HG02759 (cell line): Measurements from ENCODE around the gene RIC1.
"Not testable (repeated sequence)": the region's sequence is repeated elsewhere in the genome, so short reads cannot be mapped to it uniquely, and the experiment has no call there.

Experiments
- ATAC-seq: cut with Tn5 transposase; IDR thresholded peaks from one replicate; pipeline ENCODE4 v1.9.1; 2021; ENCODE audit warnings: mild to moderate bottlenecking, moderate library complexity; ENCODE audit not compliant: unreplicated experiment

The RIC1 gene

DNA sequence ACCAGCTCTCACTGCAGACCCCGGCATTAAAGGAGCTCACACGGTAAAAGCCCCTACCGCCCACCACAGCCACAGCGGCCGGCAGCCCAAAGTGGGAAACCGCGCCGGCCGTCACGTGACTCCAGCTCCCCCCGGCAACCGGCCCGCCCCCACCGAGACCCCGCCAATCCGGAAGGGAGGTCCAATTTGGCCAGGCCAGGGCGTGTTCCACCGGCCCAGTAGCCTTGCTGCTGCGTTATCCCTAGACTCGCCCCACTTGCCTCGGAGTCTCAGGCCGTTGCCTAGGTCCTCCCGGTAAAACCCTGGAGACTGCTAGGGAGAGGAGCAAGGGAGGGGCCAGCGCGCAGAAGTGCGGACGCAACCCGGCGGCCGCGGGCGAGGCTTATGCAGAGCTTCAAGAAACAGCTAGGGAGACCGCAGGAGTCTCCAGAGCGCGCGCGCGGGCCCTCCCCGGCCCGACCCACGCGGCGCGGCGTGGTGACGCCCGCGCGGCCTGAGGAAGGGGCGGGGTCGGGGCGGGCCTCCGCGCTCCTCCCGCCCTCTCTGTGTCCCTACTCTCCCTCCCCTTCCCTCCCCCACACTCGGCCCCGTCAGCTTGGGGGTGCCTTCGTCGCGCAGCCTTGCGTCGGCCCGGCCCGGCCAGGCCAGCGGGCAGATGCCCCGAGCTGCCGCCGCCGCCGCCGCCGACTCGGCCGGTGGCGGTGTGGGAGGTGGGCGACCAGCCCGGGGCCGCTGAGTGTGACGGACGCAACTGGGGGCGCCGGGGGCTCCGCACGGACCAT lies at the start of gene RIC1:
RIC1 (plus strand) TSS at position 578 of the 782 bp plus-strand sequence; CDS start at position 781, 203 bp downstream.
- peak; percentile 70 for ATAC-seq

DNA sequence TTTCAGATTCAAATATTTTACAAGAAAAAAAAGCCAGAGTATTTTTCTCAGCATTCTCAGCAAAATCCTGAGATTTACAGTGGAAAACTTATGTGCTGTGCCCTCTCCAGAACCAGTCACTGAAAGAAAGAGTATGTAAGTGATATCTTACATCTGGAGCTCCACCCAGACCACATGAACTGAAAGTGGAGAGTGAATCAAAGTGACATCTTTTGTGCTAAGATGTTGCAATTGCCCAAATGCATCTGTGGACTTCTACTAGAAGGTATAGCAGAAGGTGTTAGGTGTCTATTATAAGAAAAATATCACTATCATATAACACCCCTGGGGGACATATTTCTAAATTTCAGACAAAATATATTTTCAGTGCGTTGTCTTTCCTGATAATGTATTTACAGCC lies 49.0 kb upstream of the RIC1 start:
- ATAC-seq = no peak

DNA sequence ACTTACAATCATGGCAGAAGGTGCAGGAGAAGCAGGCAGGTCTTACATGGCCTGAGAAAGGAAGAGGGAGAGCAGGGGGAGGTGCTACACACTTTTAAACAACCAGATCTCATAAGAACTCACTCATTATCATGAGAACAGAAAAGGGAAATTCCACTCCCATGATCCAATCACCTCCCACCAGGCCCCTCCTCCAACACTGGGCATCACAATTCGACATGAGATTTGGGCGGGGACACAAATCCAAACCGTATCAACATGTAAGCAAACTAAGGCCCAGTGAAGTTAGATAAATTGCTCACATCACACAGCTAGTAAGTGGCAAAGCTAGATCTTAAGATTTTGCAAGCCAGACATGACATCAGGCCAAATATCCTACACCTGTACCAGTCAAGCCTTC lies 48.3 kb upstream of the RIC1 start:
- ATAC-seq = no peak

- not testable (repeated sequence) for ATAC-seq
Observed at GRCh38 chr9:5581706-5582105, 47.2 kb upstream of the RIC1 start.

- ATAC-seq = peak; percentile 57
Observed at GRCh38 chr9:5582835-5583195, 46.1 kb upstream of the RIC1 start.

DNA sequence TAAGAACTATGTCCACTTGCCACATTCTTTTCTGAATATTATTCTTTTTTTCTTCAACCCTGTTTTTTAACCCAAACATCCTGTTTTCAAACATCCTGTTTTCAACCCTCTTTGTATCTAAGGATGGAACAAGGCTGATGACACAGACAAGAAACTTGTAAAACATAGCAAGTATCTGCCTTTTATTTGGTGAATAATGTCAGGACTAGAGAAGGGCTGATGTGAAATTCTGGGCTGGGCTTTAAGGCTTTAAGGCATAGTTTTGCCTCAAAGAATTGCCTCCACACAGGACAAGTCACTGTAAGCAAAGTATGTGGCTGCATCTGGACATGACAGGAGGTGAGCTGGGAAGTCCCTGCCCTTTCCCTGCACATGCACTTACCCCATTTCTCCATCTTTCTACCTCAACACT lies 42.5 kb upstream of the RIC1 start:
- ATAC-seq = peak; percentile 37

DNA sequence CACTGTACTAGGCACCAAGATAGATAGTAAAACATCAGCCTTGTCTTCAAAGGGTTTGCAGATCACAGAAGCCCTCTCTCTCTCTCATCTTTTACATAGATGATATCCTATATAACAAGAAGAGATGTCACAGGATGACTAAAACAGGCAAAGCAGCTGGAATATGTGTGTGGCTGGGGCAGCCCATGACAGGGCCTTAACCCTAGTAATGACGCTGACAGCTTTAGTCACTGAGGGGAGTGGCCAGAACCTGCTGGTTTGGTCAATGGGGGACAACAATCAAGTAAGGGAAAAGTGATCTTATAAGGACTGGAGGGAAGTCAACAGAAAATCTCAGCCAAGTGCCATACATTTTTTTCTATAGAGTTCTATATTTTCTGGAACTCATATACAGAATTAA lies 41.9 kb upstream of the RIC1 start:
- ATAC-seq = no peak

DNA sequence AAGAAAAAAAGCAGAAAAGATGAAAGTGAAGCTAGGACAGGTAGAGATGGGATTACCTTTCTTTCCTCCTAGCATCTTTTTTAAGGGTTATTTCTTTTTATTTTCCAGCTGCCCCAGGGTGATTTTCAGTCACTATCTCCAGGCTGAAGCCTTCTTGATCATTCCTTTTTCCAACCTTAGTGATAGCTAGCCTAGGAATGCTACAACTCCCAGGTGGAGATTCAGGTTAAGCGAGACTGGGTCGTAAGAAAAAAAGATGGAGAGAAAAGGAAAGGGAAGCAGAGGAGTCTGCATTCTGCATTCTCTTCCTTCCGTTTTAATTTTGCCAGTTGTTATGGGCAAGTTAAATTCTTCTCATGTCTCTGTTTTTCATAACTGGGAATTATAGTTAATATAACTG lies 36.7 kb upstream of the RIC1 start:
- ATAC-seq = no peak

DNA sequence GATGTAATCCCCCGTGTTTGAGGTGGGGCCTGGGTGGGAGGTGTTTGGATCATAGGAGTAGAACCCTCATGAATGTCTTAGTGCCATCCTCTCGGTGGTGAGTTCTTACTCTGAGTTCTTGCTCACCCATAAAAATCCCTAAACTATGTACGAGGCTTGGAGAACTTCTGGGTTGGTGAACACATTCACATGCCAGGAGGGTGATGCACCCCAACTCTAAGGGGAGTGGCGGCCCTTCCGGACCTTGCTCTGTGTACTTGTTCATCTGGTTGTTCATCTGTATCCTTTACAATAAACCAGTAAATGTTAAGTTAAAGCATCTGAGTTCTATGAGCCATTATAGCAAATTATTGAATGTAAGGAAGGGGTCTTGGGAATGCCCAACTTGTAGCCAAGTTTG lies 36.0 kb upstream of the RIC1 start:
- ATAC-seq = no peak

DNA sequence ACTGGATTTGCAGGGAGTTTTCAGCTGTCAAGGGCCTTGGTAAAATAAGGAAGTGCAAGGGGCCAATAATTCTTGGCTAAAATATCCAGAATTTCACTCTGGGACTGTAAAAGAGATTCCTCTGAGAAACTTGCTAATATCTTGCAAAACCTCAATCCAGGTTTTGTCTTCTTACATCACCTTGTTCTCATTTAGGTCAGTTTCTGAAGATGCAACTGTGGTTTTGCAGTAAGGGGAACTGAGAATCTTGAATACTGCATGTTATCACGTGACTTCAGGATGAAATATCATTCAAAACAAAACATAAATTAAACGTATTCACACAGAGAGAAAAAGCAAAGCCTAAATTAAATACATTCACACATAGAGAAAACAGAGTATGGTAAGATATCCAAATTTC lies 35.0 kb upstream of the RIC1 start:
- peak; percentile 56 for ATAC-seq

GRCh38 chr9:5596173-5596572 lies 32.7 kb upstream of the RIC1 start:
- no peak for ATAC-seq

DNA sequence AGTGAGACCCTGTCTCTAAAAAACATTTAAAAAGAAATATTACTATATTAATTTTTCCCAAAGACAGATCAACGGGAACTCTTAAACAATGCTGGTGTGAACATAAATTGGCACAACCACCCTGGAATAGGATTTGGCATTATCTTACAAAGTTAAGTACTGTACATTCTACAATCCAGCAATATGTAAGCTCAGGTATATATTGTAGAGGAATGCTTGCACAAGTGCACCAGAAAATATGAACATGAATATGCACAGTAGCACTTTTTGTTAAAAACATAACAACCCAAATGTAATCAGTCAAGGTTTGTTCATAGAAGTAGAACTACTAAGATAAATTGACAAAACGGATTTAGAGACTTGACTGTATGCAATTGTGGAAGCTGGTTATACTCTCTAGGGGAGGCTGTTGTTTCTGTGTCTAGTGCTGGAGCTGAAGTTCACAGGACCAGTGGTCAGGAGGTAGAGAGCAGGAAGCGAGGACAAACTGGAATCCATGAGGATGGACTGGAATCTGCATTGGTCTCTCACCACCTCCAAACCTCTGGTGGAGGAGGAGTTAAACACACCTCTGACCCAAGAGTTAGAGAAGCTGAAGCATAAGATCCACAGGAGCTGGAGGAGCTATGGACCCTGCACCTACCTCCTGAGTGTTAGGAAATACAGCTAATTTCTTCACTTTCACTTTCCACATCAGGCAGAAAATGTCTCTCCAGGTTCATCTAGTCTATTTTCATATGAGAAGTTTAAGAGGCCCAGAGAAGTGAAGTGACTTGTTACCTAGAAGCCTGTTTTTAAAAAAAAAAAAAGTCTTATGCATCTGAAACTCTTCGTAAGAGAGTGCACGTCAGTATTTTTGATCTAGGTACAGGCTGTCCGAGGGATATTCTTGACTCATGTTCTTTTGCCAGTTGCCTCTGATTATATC lies 20.3 kb upstream of the RIC1 start:
- ATAC-seq = peak; percentile 79

DNA sequence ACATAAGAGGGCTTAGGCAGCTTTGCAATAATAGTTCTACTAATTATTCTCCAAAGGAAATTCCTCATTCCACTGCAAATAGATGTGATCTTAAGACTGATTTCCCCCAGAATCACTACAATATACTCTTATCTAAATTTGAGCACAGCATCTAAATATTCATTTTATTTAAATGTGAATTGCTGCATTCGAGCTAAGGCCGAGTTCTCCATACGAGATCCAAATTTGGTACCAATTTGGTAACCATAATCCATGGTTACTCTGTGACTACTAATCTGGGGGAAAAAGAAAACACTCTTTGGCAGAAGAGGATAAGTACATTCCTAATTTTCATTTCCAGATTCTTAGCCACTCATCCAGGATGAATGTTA lies 19.7 kb upstream of the RIC1 start:
- ATAC-seq = no peak

GRCh38 chr9:5610491-5610890 lies 18.4 kb upstream of the RIC1 start:
- ATAC-seq = no peak

- no peak for ATAC-seq
Observed at GRCh38 chr9:5611321-5612184, 17.4 kb upstream of the RIC1 start.

DNA sequence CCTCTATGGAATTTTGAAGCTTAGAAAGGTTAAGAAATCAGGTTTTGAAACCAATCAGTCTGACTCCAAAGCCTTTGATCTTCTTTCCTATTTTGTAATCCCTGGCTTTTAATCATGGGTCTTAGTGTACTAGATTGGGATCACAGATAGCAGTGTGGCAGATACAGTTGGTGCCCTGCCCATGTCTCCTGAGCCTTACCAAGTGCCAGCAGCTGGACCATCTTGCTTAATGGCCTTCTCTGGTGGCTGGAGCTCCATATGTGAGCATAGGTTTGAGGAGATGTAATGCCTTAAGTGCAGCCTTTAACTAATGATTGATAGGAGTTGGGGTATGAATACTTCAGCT lies 16.7 kb upstream of the RIC1 start:
- no peak for ATAC-seq

DNA sequence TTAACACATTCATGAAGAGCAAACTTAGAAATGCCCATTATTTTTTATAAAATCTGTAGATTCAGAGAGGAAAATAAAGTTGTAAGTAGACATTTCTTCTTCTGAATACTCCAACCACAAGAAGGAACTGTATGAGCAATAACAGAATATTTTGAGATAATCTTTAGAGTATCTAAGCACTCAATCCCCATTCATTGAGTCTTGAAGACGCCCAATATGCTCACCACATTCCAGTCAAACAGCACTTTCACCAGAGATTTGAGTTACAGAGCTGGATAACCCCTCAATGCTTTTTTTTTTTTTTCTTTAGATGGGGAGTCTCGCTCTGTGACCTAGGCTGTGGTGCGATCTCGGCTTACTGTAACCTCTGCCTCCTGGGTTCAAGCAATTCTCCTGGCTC lies 14.7 kb upstream of the RIC1 start:
- no peak for ATAC-seq

DNA sequence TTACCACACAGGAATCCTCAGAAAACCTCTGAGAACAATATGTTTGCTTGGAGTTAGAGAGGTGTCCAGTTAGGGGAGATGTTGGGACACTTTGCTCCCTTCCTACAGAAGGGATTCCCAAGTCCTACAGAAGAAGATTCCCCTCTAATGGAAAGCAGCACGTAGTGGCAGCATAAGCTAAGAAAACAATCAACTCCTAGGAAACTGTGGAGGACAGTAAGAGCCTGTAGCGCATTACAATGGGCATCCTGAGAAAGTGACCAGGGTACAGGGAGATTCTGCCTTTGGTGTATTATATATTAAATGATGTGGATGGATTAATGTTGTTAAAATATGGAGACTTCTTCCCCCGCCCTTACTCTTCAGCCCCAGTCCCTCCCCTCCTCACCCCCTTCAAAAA lies 13.9 kb upstream of the RIC1 start:
- ATAC-seq = no peak

DNA sequence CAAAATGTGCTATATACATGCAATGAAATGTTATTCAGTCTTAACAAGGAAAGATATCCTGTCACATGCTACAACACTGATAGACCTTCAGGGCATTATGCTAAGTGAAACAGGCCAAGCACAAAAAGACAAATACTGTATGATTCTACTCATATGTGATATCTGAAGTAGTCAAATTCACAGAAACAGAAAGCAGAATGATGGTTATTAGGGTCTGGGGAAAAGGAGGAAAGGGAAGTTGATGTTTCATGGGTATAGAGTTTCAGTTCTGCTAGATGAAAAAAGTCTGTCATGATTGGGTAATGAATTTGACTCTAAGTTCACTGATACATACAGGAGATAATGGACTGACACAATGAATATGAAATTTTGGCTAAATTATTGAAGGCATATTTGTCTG lies 11.2 kb upstream of the RIC1 start:
- ATAC-seq = peak; percentile 96

GRCh38 chr9:5620494-5620893 lies 8.4 kb upstream of the RIC1 start:
- no peak for ATAC-seq

GRCh38 chr9:5621327-5621726 lies 7.6 kb upstream of the RIC1 start:
- ATAC-seq = no peak
